ENCODE results near the gene PAEP. TPM values are rescaled to one million over a fixed set of nuclear protein-coding genes. Genes with fewer than 3 reads are reported as not detected.

PAEP gene
- total and polyA plus RNA-seq, 2 experiments from 2014 or later: not detected

DNA sequence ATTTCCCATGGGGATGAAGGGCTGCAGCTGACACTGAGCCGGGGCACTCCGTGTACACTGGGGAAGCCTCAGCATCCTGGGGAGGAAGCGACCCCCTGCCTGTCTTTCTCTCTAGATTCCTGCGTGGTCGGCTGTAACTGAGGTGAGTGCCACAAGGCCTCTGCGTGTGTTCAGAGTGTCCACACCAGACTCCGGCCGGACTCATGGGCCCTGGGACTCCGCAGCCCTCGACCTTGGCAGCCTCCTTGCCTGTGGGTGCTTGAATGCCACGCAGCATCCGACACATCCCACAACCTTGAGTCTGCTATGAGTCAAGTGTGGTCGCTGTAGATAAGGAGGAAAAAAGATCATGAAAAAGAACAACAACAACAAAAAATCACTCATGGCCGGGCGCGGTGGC lies 23.4 kb downstream of the PAEP start:
- no peaks in the 10 kb centered on the region for H3F3A ChIP-seq (ENCODE audit: insufficient read depth)
- in situ Hi-C loops (cut with MboI): no loop called here
- H4K20me1 ChIP-seq (ENCODE audit: insufficient read depth): no peaks in the 10 kb centered on the region
- H3K9me2 ChIP-seq (ENCODE audit: insufficient read depth): no peaks in the 10 kb centered on the region
- TF ChIP-seq EZH2 (IDR thresholded peaks at IDR 0.05; ENCODE audit: insufficient read depth, poor library complexity, severe bottlenecking): no peak
- no peak for TF ChIP-seq EZH2phosphoT487 (IDR thresholded peaks at IDR 0.05; ENCODE audit: insufficient read depth, low read depth)
- 52% methylated on average over 15 to 16 of the region's 16 CpGs for WGBS, 2 experiments (ENCODE audit: low coverage in 1 of 2, low lambda C conversion rate in 2 of 2, missing lambda C conversion rate in 2 of 2)
- no peak overlapping the region for H3K4me2 ChIP-seq (ENCODE audit: unreplicated experiment)
- H3K79me2 ChIP-seq (ENCODE audit: insufficient read depth): no peaks in the 10 kb centered on the region
- no peak overlapping the region for H3K27ac ChIP-seq
- no peaks in the 10 kb centered on the region for H3K36me3 ChIP-seq (ENCODE audit: low read depth)
- no peaks in the 10 kb centered on the region for H3K4me1 ChIP-seq (ENCODE audit: insufficient read depth)
- H3K9me3 ChIP-seq (ENCODE audit: low read depth): no peaks in the 10 kb centered on the region
- no peak overlapping the region for H3K4me3 ChIP-seq
- H3K27me3 ChIP-seq (replicated peaks; ENCODE audit: insufficient read depth): no peaks in the 10 kb centered on the region
- no peak for DNase-seq
- no peak overlapping the region for H3K9ac ChIP-seq
- no peak overlapping the region for H2AFZ ChIP-seq

DNA sequence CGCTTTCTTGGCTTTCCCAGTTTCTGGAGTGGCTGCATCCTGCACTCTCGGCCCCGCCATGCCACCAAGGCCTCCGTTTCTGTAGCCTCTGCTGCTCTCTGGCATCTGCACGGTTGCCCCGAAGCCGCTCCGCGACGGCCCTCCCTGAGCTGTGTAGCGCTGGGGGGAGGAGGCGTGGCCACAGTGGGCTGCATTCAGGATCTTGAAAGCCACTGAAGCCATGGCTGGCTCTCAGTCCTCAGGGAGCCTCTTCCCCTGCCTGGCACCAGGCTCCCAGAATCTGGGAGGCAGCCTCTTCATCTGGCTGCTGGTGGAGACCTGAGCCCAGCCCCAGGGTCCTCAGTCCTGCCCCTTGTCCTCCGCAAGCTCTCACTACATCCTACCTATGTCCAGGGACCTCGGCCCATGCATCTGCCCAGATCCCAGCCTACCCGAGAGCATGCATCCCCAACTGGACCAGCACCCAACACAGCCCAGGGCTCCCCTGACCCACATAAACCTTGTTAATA lies 25.1 kb downstream of the PAEP start:
- in situ Hi-C loops (cut with MboI): no loop called here
- 49 to 66% methylated on average over 15 of the region's 15 CpGs for WGBS, 2 experiments (ENCODE audit: low coverage in 1 of 2, low lambda C conversion rate in 2 of 2, missing lambda C conversion rate in 2 of 2)
- H3K4me3 ChIP-seq: no peak overlapping the region
- no peak overlapping the region for H3K4me2 ChIP-seq (ENCODE audit: unreplicated experiment)
- H3F3A ChIP-seq (ENCODE audit: insufficient read depth): no peaks in the 10 kb centered on the region
- no peaks in the 10 kb centered on the region for H3K79me2 ChIP-seq (ENCODE audit: insufficient read depth)
- no peaks in the 10 kb centered on the region for H3K36me3 ChIP-seq (ENCODE audit: low read depth)
- no peaks in the 10 kb centered on the region for H3K4me1 ChIP-seq (ENCODE audit: insufficient read depth)
- no peak for TF ChIP-seq EZH2 (IDR thresholded peaks at IDR 0.05; ENCODE audit: insufficient read depth, poor library complexity, severe bottlenecking)
- TF ChIP-seq EZH2phosphoT487 (IDR thresholded peaks at IDR 0.05; ENCODE audit: insufficient read depth, low read depth): no peak
- H2AFZ ChIP-seq: no peak overlapping the region
- no peak overlapping the region for H3K9ac ChIP-seq
- no peaks in the 10 kb centered on the region for H3K9me2 ChIP-seq (ENCODE audit: insufficient read depth)
- H3K27me3 ChIP-seq (replicated peaks; ENCODE audit: insufficient read depth): 0 out of 2 replicates have a peak, but pooled peaks cover 4% of the 10 kb centered on the region
- no peak for DNase-seq
- no peaks in the 10 kb centered on the region for H4K20me1 ChIP-seq (ENCODE audit: insufficient read depth)
- H3K9me3 ChIP-seq (ENCODE audit: low read depth): no peaks in the 10 kb centered on the region
- no peak overlapping the region for H3K27ac ChIP-seq

DNA sequence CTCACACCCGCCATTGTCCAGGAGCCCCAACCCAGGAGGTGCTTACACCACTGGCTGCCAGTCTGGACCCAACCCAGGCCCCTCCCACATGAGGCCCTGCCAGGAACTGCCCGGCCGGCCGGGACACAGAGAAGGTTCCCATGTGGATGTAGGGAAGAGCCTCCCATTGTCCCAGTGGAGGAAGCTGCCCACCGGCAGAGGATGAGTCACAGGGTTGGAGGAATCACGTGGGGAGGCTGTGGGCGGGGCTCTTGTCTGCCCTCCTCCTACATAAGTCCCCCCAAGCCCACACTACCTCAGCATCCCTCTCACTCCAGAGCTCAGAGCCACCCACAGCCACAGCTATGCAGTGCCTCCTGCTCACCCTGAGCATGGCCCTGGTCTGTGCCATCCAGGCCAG lies 26.1 kb downstream of the PAEP start:
- H3K9me2 ChIP-seq (ENCODE audit: insufficient read depth): no peaks in the 10 kb centered on the region
- no peak for DNase-seq
- no peak overlapping the region for H3K4me2 ChIP-seq (ENCODE audit: unreplicated experiment)
- no peaks in the 10 kb centered on the region for H3K36me3 ChIP-seq (ENCODE audit: low read depth)
- WGBS, 2 experiments (ENCODE audit: low coverage in 1 of 2, low lambda C conversion rate in 2 of 2, missing lambda C conversion rate in 2 of 2): no CpG with 5 or more reads among the region's 7 CpGs
- H3K27ac ChIP-seq: no peak overlapping the region
- H3K4me1 ChIP-seq (ENCODE audit: insufficient read depth): no peaks in the 10 kb centered on the region
- in situ Hi-C loops (cut with MboI): no loop called here
- no peak for TF ChIP-seq EZH2phosphoT487 (IDR thresholded peaks at IDR 0.05; ENCODE audit: insufficient read depth, low read depth)
- TF ChIP-seq EZH2 (IDR thresholded peaks at IDR 0.05; ENCODE audit: insufficient read depth, poor library complexity, severe bottlenecking): no peak
- no peaks in the 10 kb centered on the region for H3F3A ChIP-seq (ENCODE audit: insufficient read depth)
- no peak overlapping the region for H2AFZ ChIP-seq
- H4K20me1 ChIP-seq (ENCODE audit: insufficient read depth): no peaks in the 10 kb centered on the region
- no peaks in the 10 kb centered on the region for H3K9me3 ChIP-seq (ENCODE audit: low read depth)
- H3K4me3 ChIP-seq: no peak overlapping the region
- H3K27me3 ChIP-seq (replicated peaks; ENCODE audit: insufficient read depth): 0 out of 2 replicates have a peak, but pooled peaks cover 4% of the 10 kb centered on the region
- no peaks in the 10 kb centered on the region for H3K79me2 ChIP-seq (ENCODE audit: insufficient read depth)
- no peak overlapping the region for H3K9ac ChIP-seq

DNA sequence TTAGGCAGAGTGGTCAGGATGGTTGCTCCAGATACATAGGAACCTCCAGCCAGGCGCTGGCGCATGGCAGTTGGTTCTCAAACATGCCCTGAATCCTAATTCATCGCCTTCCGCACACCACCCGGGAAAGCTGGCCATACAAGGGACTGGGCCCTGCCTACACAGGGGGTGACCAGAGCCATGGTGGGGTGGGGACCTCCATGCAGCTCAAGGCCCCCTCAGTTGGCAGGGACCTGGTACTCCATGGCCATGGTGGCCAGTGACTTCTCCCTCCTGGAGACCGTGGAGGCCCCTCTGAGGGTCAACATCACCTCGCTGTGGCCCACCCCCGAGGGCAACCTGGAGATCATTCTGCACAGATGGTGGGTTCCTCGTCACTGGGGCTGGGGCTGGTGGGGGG lies 26.8 kb downstream of the PAEP start:
- Histone ChIP-seq H3K4me1 (ENCODE audit: insufficient read depth) (no peaks in the 10 kb centered on the region), H3K9me3 (ENCODE audit: low read depth) (no peaks in the 10 kb centered on the region), H4K20me1 (ENCODE audit: insufficient read depth) (no peaks in the 10 kb centered on the region), H3K9ac (no peak overlapping the region), H3K36me3 (ENCODE audit: low read depth) (no peaks in the 10 kb centered on the region), H3K79me2 (ENCODE audit: insufficient read depth) (no peaks in the 10 kb centered on the region), H3K27me3 (replicated peaks; ENCODE audit: insufficient read depth) (peaks cover 6% of the 10 kb centered on the region; the same call in 1 of the 2 replicates), H3F3A (ENCODE audit: insufficient read depth) (no peaks in the 10 kb centered on the region), H3K4me2 (ENCODE audit: unreplicated experiment) (no peak overlapping the region), H2AFZ (no peak overlapping the region), H3K9me2 (ENCODE audit: insufficient read depth) (no peaks in the 10 kb centered on the region), H3K4me3 (no peak overlapping the region), H3K27ac (no peak overlapping the region)
- WGBS, 2 experiments (ENCODE audit: low coverage in 1 of 2, low lambda C conversion rate in 2 of 2, missing lambda C conversion rate in 2 of 2): 59 to 64% methylated on average over 9 of the region's 9 CpGs
- in situ Hi-C loops (cut with MboI): no loop called here
- no peak for TF ChIP-seq EZH2 (IDR thresholded peaks at IDR 0.05; ENCODE audit: insufficient read depth, poor library complexity, severe bottlenecking)
- no peak for TF ChIP-seq EZH2phosphoT487 (IDR thresholded peaks at IDR 0.05; ENCODE audit: insufficient read depth, low read depth)
- DNase-seq: no peak

All from GM23248 (cell line).